Measurements from ENCODE around the gene RANBP3.
A peak's percentile ranks its signal among the peaks of the same experiment; 100 is the strongest.
"Not testable (repeated sequence)": the region's sequence is repeated elsewhere in the genome, so short reads cannot be mapped to it uniquely, and the experiment has no call there.

The RANBP3 gene

GRCh38 chr19:6006070-6006446, 28.1 kb upstream of the RANBP3 start:
- not testable (repeated sequence) for DNase-seq (ENCODE audit: low spot score)

- DNase-seq (ENCODE audit: low spot score), result no peak
Measured at GRCh38 chr19:6005321-6006069, 27.6 kb upstream of the RANBP3 start.

GRCh38 chr19:6003976-6004375, 26.0 kb upstream of the RANBP3 start:
- no peak for DNase-seq (ENCODE audit: low spot score)

- DNase-seq (ENCODE audit: low spot score), result no peak
Measured at GRCh38 chr19:6002591-6002990, 24.7 kb upstream of the RANBP3 start.

GRCh38 chr19:6000228-6000847, 22.4 kb upstream of the RANBP3 start:
- DNase-seq (ENCODE audit: low spot score), result no peak

GRCh38 chr19:5999693-6000092, 21.8 kb upstream of the RANBP3 start:
- DNase-seq (ENCODE audit: low spot score), result no peak

GRCh38 chr19:5997371-5997770, 19.4 kb upstream of the RANBP3 start:
- DNase-seq (ENCODE audit: low spot score), result no peak

- DNase-seq (ENCODE audit: low spot score), result no peak
Measured at GRCh38 chr19:5996623-5997320, 18.8 kb upstream of the RANBP3 start.

- DNase-seq (ENCODE audit: low spot score), result no peak
Measured at GRCh38 chr19:5996102-5996501, 18.2 kb upstream of the RANBP3 start.

GRCh38 chr19:5995606-5996005, 17.7 kb upstream of the RANBP3 start:
- DNase-seq (ENCODE audit: low spot score), result no peak

- no peak for DNase-seq (ENCODE audit: low spot score)
Measured at GRCh38 chr19:5994405-5995165, 16.6 kb upstream of the RANBP3 start.

- DNase-seq (ENCODE audit: low spot score), result no peak
Measured at GRCh38 chr19:5993648-5994358, 15.9 kb upstream of the RANBP3 start.

GRCh38 chr19:5993201-5993600, 15.3 kb upstream of the RANBP3 start:
- no peak for DNase-seq (ENCODE audit: low spot score)

- no peak for DNase-seq (ENCODE audit: low spot score)
Measured at GRCh38 chr19:5992756-5993155, 14.8 kb upstream of the RANBP3 start.

GRCh38 chr19:5991244-5991838, 13.4 kb upstream of the RANBP3 start:
- no peak for DNase-seq (ENCODE audit: low spot score)

- no peak for DNase-seq (ENCODE audit: low spot score)
Measured at GRCh38 chr19:5990289-5990797, 12.4 kb upstream of the RANBP3 start.

- no peak for DNase-seq (ENCODE audit: low spot score)
Measured at GRCh38 chr19:5989388-5990074, 11.6 kb upstream of the RANBP3 start.

- DNase-seq (ENCODE audit: low spot score), result peak; percentile 54
Measured at GRCh38 chr19:5988517-5989387, 10.8 kb upstream of the RANBP3 start.

- peak; percentile 80 for DNase-seq (ENCODE audit: low spot score)
Measured at GRCh38 chr19:5987077-5987818, 9.3 kb upstream of the RANBP3 start.
